ENCODE results near the gene ZNF157. TPM values are rescaled to one million over a fixed set of nuclear protein-coding genes. Genes with fewer than 3 reads are reported as not detected.
A peak's percentile ranks its signal among the peaks of the same experiment; 100 is the strongest.

The ZNF157 gene
- polyA plus RNA-seq, 1 of the 3 experiments (the other 2 are of a cell fraction): 0.12 TPM

DNA sequence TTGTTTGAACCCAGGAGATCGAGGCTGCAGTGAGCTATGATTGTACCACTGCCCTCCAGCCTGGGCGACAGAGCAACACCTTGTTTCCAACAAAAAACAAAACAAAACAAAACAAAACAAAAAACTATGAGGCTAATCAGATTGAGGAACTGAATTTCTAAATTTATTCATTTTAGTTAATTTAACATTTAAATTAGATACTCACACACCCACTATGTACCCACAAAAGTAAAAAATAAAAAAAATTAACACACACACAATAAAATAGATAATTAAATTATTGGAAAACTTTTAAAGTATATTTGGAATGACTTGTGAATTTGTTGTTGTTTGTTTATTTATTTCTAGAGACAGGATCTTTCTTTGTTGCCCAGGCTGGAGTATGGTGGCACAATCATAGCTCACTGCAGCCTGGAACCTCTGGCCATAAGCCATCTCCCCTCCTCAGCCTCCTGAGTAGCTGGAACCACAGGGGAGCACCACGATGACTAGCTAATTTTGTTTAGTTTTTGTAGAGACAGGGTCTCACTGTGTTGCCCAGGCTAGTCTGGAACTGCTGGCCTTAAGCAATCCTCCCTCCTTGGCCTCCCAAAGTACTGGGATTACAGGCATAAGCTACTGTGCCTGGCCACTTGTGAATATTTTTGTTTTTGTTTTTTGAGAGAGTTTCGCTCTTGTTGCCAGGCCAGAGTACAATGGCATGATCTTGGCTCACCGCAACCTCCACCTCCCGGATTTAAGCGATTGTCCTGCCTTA lies 9.8 kb upstream of the ZNF157 start:
- no peaks in the 10 kb centered on the region for H4K20me1 ChIP-seq (ENCODE audit: insufficient read depth)
- no peak for TF ChIP-seq EP300 (IDR thresholded peaks at IDR 0.05; ENCODE audit: borderline replicate concordance in 1 of 2, low read depth in 1 of 2, low read length in 1 of 2)
- no peak for TF ChIP-seq FOXM1 (IDR thresholded peaks at IDR 0.05; ENCODE audit: low read depth)
- TF ChIP-seq RCOR1 (IDR thresholded peaks at IDR 0.05; ENCODE audit: low read length): no peak
- no peak for TF ChIP-seq YY1 (IDR thresholded peaks at IDR 0.05; ENCODE audit: low read depth)
- TF ChIP-seq, protein P1, sequence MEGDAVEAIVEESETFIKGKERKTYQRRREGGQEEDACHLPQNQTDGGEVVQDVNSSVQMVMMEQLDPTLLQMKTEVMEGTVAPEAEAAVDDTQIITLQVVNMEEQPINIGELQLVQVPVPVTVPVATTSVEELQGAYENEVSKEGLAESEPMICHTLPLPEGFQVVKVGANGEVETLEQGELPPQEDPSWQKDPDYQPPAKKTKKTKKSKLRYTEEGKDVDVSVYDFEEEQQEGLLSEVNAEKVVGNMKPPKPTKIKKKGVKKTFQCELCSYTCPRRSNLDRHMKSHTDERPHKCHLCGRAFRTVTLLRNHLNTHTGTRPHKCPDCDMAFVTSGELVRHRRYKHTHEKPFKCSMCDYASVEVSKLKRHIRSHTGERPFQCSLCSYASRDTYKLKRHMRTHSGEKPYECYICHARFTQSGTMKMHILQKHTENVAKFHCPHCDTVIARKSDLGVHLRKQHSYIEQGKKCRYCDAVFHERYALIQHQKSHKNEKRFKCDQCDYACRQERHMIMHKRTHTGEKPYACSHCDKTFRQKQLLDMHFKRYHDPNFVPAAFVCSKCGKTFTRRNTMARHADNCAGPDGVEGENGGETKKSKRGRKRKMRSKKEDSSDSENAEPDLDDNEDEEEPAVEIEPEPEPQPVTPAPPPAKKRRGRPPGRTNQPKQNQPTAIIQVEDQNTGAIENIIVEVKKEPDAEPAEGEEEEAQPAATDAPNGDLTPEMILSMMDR (IDR thresholded peaks at IDR 0.05): no peak
- TF ChIP-seq, protein P2, sequence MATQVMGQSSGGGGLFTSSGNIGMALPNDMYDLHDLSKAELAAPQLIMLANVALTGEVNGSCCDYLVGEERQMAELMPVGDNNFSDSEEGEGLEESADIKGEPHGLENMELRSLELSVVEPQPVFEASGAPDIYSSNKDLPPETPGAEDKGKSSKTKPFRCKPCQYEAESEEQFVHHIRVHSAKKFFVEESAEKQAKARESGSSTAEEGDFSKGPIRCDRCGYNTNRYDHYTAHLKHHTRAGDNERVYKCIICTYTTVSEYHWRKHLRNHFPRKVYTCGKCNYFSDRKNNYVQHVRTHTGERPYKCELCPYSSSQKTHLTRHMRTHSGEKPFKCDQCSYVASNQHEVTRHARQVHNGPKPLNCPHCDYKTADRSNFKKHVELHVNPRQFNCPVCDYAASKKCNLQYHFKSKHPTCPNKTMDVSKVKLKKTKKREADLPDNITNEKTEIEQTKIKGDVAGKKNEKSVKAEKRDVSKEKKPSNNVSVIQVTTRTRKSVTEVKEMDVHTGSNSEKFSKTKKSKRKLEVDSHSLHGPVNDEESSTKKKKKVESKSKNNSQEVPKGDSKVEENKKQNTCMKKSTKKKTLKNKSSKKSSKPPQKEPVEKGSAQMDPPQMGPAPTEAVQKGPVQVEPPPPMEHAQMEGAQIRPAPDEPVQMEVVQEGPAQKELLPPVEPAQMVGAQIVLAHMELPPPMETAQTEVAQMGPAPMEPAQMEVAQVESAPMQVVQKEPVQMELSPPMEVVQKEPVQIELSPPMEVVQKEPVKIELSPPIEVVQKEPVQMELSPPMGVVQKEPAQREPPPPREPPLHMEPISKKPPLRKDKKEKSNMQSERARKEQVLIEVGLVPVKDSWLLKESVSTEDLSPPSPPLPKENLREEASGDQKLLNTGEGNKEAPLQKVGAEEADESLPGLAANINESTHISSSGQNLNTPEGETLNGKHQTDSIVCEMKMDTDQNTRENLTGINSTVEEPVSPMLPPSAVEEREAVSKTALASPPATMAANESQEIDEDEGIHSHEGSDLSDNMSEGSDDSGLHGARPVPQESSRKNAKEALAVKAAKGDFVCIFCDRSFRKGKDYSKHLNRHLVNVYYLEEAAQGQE (IDR thresholded peaks at IDR 0.05; ENCODE audit: low read depth, low read length): no peak
- TF ChIP-seq TCF12 (IDR thresholded peaks at IDR 0.05): no peak
- no peak for TF ChIP-seq RXRA (IDR thresholded peaks at IDR 0.05; ENCODE audit: borderline replicate concordance, low read depth)
- TF ChIP-seq GABPA (IDR thresholded peaks at IDR 0.05; ENCODE audit: low read depth): no peak
- no peak for TF ChIP-seq EZH2phosphoT487 (IDR thresholded peaks at IDR 0.05; ENCODE audit: borderline replicate concordance, low read depth)
- TF ChIP-seq NRF1 (IDR thresholded peaks at IDR 0.05; ENCODE audit: low read depth, low read length): no peak
- CTCF ChIA-PET: interaction anchor here (1.1 kb wide), 1 partner anchor 49 kb away, joined by 3 read pairs; no protein-coding TSS in a partner anchor
- H3K9me3 ChIP-seq: no peaks in the 10 kb centered on the region
- peak overlapping the region; percentile 77 to 95; a peak in 3 of 4 replicates for H3K27ac ChIP-seq (ENCODE audit: low read depth in 2 of 2, low read length in 1 of 2)
- H3K79me2 ChIP-seq (ENCODE audit: insufficient read depth): no peaks in the 10 kb centered on the region
- H3K9ac ChIP-seq: no peak overlapping the region
- DNase-seq: no peak
- H3K36me3 ChIP-seq (replicated peaks in 1 of 2; ENCODE audit: control insufficient read depth in 1 of 2, insufficient read depth in 2 of 2, low read length in 1 of 2): no peaks in the 10 kb centered on the region
- H2AFZ ChIP-seq (ENCODE audit: low read depth): no peak overlapping the region
- H3K4me3 ChIP-seq (ENCODE audit: low read depth in 2 of 2, low read length in 1 of 2): no peak overlapping the region
- H3K4me1 ChIP-seq (ENCODE audit: control insufficient read depth in 1 of 2, insufficient read depth in 2 of 2, low read depth in 1 of 2, low read length in 1 of 2): peaks cover 0 to 6% of the 10 kb centered on the region in 2 experiments; a peak in 2 of 4 replicates
- H3K4me2 ChIP-seq: no peak overlapping the region
- H3K9me2 ChIP-seq: no peaks in the 10 kb centered on the region
- no peaks in the 10 kb centered on the region; the same call in 1 of the 2 replicates for H3K27me3 ChIP-seq (ENCODE audit: insufficient read depth)
- WGBS (ENCODE audit: low lambda C conversion rate): 49% methylated on average over 7 of the region's 7 CpGs
- POLR2A ChIA-PET: no interaction called here
- peaks cover 3% of the 10 kb centered on the region for H3F3A ChIP-seq (replicated peaks; ENCODE audit: insufficient read depth)

Measured in SK-N-SH (cell line).